ENCODE measurements around the gene CFHR4.
"Not testable (repeated sequence)": the region's sequence is repeated elsewhere in the genome, so short reads cannot be mapped to it uniquely, and the experiment has no call there.

The CFHR4 gene

GRCh38 chr1:196887515-196888239, at the start of gene CFHR4:
TSS of gene CFHR4 (plus strand) at chr1:196888052. CDS start at chr1:196888151, 99 bp downstream.
- Histone ChIP-seq H3F3A (ENCODE audit: insufficient read depth, low read length) (no peaks in the 10 kb centered on the region), H3K4me1 (ENCODE audit: insufficient read depth, low read length, severe bottlenecking) (no peaks in the 10 kb centered on the region), H4K20me1 (ENCODE audit: insufficient read depth, low read length) (no peaks in the 10 kb centered on the region), H3K9me3 (ENCODE audit: low read length) (no peaks in the 10 kb centered on the region), H3K27me3 (ENCODE audit: insufficient read depth, low read length) (no peaks in the 10 kb centered on the region), H3K79me2 (ENCODE audit: insufficient read depth, low read length) (no peaks in the 10 kb centered on the region), H3K9me2 (ENCODE audit: low read depth, low read length) (no peaks in the 10 kb centered on the region), H2AFZ (ENCODE audit: low read length) (no peak within 1 kb of the TSS), H3K36me3 (ENCODE audit: insufficient read depth, low read length) (no peaks in the 10 kb centered on the region), H3K4me3 (ENCODE audit: low read depth, low read length, poor library complexity, severe bottlenecking) (no peak within 1 kb of the TSS), H3K27ac (ENCODE audit: low read depth, low read length, poor library complexity, severe bottlenecking) (no peak within 1 kb of the TSS), H3K9ac (ENCODE audit: low read length) (no peak within 1 kb of the TSS), H3K4me2 (ENCODE audit: low read length) (no peak within 1 kb of the TSS)
- TF ChIP-seq CTCF (IDR thresholded peaks at IDR 0.05; ENCODE audit: low read length) (no peak), EZH2 (IDR thresholded peaks at IDR 0.05; ENCODE audit: borderline replicate concordance, low read length) (no peak)

GRCh38 chr1:196849613-196850492, 38.0 kb upstream of the CFHR4 start:
- H3K4me2 ChIP-seq (ENCODE audit: low read length); H3K27me3 ChIP-seq (ENCODE audit: insufficient read depth, low read length); H3K9ac ChIP-seq (ENCODE audit: low read length); H3K27ac ChIP-seq (ENCODE audit: low read depth, low read length, poor library complexity, severe bottlenecking); H3K36me3 ChIP-seq (ENCODE audit: insufficient read depth, low read length); H3F3A ChIP-seq (ENCODE audit: insufficient read depth, low read length); H3K4me1 ChIP-seq (ENCODE audit: insufficient read depth, low read length, severe bottlenecking); H4K20me1 ChIP-seq (ENCODE audit: insufficient read depth, low read length); H3K9me2 ChIP-seq (ENCODE audit: low read depth, low read length); H2AFZ ChIP-seq (ENCODE audit: low read length); H3K9me3 ChIP-seq (ENCODE audit: low read length); H3K4me3 ChIP-seq (ENCODE audit: low read depth, low read length, poor library complexity, severe bottlenecking); H3K79me2 ChIP-seq (ENCODE audit: insufficient read depth, low read length): not testable (repeated sequence)

GRCh38 chr1:196856053-196856452, 31.8 kb upstream of the CFHR4 start:
- no peaks in the 10 kb centered on the region for H3K79me2 ChIP-seq (ENCODE audit: insufficient read depth, low read length)
- H4K20me1 ChIP-seq (ENCODE audit: insufficient read depth, low read length) = no peaks in the 10 kb centered on the region
- H3K9me3 ChIP-seq (ENCODE audit: low read length) = no peaks in the 10 kb centered on the region
- no peak for TF ChIP-seq CTCF (IDR thresholded peaks at IDR 0.05; ENCODE audit: low read length)
- no peak for TF ChIP-seq EZH2 (IDR thresholded peaks at IDR 0.05; ENCODE audit: borderline replicate concordance, low read length)
- no peaks in the 10 kb centered on the region for H3K9me2 ChIP-seq (ENCODE audit: low read depth, low read length)
- H3K36me3 ChIP-seq (ENCODE audit: insufficient read depth, low read length) = no peaks in the 10 kb centered on the region
- H3K4me3 ChIP-seq (ENCODE audit: low read depth, low read length, poor library complexity, severe bottlenecking) = no peak overlapping the region
- H3K27me3 ChIP-seq (ENCODE audit: insufficient read depth, low read length) = no peaks in the 10 kb centered on the region
- H3K4me1 ChIP-seq (ENCODE audit: insufficient read depth, low read length, severe bottlenecking) = no peaks in the 10 kb centered on the region
- H3F3A ChIP-seq (ENCODE audit: insufficient read depth, low read length) = no peaks in the 10 kb centered on the region
- no peak overlapping the region for H3K27ac ChIP-seq (ENCODE audit: low read depth, low read length, poor library complexity, severe bottlenecking)
- no peak overlapping the region for H2AFZ ChIP-seq (ENCODE audit: low read length)
- no peak overlapping the region for H3K4me2 ChIP-seq (ENCODE audit: low read length)
- no peak overlapping the region for H3K9ac ChIP-seq (ENCODE audit: low read length)
